GM18907 (cell line): ENCODE measurements around the gene PRMT7.

Experiments
- ATAC-seq: cut with Tn5 transposase; IDR thresholded peaks from one replicate; pipeline ENCODE4 v1.9.1; 2021; ENCODE audit warnings: mild to moderate bottlenecking, moderate library complexity; ENCODE audit not compliant: unreplicated experiment

Gene PRMT7

DNA sequence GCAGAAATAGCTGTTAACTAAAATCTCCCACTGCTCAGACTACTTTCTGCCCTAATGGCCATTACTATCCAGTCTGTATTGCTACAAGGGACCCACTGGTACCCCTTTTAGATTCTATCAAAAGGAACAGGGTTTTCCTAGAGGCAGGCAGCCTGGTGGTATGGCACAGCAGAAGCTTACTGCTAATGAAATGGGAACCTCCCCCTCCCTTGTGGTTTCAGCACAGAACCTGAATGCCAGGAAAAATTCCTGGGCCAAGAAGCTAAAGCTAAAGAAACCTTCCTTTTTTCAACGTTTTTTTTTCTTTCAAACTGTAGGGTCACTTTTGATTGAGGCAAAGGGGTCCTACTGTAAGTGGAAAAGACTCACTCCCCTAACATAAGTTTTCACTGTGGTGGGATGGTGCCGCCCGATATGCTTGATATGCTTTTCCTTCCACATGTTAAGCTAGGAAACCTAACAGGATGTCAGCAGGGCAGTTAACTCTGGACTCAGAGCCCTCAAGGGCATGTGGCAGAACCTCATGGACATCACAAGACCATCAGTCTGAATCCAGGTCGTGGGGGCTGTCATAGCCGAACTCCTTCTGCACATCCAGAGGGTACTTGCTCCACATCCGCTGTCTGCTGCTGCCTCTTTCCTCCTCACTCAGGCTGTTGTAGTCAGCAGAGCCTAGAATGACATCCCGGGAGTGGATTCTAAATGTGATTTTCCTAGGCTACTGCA is 9.9 kb upstream of the PRMT7 start:
- no peak for ATAC-seq

DNA sequence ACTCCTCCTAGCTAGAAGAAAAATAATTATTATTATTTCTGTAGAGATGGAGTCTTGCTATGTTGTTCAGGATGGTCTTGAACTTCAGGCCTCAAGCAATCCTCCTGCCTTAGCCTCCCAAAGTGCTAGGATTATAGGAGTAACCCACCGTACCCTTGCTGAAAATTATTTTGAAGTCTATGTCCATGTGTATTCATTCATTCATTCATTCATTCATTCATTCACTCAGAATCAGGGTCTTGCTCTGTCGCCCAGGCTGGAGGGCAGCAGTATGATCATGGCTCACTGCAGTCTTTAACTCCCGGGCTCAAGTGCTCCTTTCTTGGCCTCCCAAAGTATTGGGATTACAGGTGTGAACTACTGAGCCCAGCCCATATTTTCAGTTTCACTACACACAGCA is 4.2 kb upstream of the PRMT7 start:
- no peak for ATAC-seq

DNA sequence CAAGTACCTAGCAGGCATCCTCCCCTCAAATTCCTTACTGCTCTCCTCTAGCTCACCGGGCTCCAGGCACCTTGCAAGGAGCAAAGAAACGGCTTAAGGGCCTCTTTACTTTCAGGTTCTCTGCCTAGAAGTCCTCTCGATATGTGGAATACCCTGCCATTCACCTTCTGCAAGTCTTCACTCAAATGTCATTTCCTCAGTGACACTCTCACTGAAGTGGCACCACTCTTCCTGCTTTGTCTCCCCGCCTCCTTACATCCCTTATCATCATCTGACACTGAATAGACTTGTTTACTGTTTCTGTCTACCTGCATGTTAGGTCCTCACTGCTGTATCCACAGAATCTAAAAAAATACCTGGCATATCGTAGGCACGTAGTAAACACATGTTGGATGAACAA is 1.0 kb upstream of the PRMT7 start:
- no peak for ATAC-seq

DNA sequence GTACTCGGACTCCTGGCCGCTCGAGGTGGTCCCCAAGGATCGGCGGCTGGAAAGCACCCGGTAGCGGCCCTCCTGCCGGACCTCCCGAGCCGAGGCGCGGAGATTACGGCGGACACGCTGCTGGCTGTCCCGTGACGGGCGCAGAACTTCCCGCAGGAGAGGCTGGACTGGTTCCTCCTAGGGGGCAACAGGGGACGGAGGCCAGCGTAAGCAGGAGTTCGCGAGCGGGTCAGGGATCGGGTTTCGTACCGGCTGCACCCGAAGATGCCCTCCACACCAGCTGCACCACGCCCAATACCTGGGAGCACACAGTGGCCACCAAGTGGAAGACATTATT is 414 bp upstream of the PRMT7 start:
- ATAC-seq, result peak; percentile 33

DNA sequence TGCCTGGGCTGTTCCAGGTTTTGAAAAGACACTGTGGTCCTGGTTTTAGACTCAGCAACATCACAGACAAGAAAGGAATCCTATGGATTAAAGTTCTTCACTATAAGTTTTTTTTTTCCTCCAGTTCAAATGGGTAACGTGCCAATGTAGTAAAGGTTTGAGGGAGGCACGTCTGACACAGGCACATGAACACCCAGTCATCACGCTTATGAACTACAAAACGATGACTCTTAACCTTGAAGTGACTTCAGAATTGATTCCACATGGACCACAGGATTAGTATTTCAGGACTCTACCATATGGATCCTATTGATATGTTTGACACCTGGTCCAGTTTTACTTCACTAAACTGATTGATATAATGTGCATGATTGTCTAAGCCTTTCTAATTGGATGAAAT is 2.3 kb downstream of the PRMT7 start:
- no peak for ATAC-seq

DNA sequence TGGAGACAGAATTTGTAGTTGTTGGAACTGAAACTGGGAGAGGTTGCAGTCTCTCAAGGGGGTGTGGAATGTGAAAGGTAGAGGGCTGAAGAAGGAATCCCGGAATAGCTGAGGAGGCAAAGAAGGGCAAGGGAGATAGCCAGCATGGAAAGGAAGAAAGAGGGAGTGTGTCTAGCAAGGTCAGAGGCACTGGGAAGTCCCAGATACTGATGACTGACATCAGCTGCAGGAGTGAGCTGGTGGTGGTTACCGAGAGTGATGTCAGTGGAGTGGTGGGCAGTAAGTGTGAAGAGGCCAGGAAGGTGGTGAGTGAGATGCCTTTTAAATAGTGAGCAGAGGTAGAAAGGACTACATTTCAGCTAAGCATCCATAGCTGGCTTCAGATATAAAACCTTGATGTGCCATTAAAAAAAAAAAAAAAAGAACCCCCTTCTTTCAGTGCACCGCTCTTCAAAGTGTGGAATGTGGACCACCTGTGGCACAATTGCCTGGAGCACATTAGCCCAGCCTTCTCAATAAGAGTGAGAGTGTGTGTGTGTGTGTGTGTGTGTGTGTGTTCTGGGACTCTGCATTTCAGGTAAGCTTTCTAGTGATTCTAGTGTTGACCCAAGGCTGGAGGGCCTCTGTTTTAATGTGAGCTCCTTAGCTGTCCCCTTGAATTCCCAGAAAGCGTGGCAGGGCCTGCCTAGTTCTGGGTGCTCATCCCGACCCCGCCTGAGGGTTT is 8.5 kb downstream of the PRMT7 start:
- peak; percentile 55 for ATAC-seq

DNA sequence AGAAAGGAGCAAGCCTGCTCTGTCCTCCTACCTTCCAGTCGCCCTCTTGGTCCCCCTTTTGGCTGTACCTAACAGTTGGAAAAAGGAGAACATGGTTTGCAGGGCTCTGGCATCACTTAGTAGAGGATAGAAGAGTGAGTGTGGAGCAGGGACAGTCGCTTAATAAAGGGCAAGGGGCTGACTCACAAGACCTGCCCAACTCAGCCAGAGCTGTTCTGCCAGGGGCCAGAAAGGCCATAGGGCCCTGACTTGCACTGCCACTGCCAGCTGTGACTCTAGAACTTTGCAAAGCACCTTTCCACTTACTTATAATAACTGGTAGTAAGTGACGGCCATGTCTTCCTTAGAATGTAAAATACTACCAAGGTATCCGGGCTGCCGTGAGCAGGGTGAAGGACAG is 13.5 kb downstream of the PRMT7 start:
- no peak for ATAC-seq

DNA sequence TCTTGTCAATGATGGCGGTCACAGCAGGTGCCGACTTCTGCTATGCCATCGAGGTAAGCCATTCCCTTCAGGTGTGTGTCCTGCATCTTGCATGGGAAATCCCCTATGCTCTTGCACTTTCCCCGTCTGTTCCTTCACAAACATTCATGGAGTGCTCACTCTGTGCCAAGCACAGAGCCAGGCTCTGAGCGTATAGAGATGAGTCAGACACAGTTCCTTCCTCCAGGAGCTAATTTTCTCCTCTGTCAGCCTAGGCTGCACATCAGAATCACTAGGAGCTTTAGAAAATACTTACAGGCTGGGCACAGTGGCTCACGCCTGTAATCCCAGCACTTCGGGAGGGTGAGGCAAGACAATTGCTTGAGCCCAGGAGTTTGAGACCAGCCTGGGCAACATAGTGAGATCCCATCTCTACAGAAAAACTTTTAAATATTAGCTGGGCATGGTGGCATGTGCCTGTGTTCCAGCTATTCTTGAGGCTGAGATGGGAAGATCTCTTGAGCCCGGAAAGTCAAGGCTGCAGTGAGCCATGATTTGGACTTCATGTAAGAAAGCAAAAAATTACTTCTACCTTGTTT is 14.1 kb downstream of the PRMT7 start:
- no peak for ATAC-seq

DNA sequence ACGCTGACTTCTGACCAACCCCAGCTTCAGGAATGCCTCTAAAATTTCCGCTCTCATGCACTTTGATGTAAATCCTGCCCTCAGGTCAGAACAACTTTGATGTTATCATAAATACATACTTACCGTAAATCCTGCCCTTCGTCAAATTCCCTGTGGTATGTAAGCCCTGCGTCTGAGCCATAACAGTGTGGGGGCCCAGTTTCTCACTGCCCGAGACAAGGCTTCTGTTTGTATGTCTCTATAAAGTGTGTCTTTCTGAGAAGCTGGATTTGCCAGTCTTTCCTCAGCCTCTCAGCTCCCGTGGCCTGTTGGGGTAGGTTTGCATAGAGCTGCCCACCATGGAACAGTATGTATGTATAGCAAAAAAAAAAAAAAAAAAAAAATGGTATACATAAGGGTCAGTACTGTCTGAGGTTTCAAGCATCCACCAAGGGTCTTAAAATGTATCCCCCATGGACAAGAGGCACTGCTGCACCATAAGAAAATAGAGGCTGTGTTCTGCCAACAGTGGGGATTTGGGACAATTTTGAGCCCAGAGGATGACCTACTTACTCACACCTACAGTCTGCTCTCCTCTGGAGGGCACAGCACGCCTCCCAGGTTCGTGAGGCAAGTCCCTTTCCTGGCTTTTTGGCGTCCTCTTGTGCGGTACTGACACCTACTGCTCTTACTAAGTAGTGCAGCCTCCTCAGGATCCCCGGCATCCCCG is 17.5 kb downstream of the PRMT7 start:
- ATAC-seq, result peak; percentile 69

DNA sequence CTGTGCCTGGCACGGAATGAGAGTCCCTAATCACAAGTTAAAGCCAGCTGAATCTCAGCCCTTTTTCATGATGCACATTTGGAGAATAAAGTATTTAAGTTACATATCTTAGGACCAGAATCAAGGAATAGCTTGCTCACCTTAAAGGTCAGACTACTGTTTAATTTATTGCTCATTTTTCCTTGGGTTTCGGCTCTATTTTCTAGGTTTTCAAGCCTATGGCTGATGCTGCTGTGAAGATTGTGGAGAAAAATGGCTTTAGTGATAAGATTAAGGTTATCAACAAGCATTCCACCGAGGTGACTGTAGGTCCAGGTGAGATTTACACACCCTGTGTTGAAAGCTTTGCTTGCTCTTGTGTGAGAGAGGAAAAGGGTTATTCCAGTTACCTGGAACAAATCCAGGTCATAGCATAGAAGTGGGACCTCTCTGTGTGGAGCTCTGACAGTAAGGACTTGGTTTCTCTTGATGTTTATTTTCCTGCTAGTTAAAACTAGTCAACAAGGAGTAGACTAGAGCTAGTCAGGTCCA is 18.1 kb downstream of the PRMT7 start:
- no peak for ATAC-seq

DNA sequence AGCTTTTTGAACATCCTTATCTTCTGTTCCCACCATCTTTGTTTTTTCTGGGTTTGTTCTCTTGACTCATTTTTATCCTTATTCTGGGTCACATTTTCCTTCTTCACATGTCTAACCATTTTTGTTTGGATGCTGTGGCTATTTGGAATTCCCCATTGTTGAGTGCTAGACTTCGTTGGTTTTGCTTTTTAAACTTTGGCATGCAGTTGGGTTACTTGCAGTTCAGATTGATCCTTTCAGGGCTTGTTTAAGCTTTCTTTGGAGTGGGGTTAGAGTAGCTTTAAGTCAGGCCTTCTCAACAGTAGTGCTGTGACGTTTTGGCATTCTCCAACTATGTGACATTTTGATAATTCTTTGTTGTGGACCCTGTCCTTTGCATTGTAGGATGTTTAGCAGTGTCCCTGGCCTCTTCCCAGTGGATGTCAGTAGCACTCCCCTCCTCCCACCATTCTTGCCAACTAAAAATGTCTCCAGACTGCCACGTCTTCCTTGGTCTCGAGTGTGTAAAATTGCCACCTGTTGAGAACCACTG is 21.1 kb downstream of the PRMT7 start:
- ATAC-seq, result no peak

DNA sequence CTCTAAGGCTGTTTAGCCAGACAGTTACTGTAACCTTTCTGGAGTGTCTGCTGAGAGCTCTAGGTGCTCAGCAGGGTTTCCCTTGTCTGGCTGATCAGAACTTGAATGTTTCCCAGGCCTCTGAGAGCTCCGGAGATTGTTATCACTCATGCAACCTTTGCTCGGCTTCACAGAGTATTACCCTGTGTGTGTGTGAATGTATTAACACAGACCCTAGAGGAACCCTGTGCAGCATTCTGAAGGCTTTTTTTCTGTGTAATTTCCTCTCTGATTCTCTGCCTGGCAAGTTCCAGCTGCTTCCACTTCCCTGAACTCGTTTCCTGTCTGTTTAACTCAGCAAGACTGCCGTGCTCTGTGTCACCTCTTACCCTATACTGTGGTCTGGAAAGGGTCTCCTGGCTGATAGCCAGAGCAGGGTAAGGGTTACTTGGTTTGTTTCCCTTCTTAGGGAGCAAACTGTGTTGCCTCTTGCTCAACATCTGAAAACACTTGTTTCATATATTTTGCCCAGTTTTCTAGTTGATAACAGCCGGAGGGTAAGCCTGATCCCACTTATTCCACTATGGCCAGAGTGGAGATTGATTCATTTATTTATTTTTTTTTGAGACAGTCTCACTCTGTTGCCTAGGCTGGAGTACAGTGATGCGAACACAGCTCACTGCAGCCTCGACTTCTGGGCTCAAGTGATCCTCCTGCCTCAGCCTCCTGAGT is 21.7 kb downstream of the PRMT7 start:
- no peak for ATAC-seq

DNA sequence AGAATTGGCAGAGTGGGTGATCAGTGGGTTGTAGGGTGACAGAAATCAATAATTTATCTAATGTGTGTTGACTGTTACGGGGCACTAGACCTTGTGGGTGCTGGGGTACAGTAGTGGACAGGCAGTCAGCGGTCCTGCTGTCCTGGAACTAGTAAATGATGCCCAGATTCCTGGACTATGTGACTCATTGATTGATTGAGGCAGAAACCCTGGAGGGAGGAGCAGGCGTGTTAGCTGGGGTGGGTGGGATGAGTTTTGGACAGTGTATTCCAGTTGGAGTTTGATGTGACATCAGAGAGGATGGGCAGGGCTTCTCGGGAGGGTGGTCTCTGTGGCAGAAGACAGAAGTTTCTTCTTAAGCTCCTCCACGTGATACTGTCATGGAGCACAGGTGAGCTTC is 24.4 kb downstream of the PRMT7 start:
- ATAC-seq, result no peak

DNA sequence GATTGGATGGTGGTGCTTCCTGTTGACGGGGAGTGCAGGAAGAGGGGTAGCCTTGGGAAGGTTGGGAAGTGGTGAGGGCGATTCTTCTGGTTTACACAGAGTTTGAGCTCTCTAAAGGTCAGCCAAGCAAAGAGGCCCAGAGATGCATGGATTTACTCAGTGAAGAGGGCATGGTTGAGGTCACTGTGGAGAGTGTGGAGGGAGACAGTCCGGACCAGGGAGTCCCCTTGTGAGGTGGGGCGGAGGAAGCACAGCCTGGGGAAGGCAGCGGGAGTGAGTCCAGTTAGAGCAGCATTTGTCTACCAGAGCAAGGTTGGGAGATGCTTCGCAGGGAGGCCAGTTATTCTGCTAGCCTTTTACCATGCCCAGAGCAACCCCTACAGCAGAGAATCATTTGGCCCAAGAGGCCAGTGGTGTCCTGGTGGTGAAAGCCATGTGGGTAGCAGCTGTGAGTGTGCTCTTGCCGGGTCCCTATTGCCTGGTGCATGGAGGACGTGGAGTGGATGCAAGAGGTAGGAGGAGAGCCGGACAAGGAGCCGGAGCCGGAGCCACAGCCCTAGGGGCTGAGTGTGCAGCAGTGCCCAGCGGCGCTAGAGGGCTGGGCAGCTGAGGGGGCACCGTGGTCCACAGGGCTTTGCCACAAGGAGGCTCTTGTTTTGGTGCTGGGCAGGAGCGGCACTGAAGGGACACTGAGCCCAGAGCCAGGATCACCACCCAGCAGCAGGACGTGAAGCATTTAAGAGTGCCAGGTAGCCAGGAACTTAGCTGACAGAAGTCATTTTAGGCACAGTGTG is 27.7 kb downstream of the PRMT7 start:
- ATAC-seq, result no peak

DNA sequence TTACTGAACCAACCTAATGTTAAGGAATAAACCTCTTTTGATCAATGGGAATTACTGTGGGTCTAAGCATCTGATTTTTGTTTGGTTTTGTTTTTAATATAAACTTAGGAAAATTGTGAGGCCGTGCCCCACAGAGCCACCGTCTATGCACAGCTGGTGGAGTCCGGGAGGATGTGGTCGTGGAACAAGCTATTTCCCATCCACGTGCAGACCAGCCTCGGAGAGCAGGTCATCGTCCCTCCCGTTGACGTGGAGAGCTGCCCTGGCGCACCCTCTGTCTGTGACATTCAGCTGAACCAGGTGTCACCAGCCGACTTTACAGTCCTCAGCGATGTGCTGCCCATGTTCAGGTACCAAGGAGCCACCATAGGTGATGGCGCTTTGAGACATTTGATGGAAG is 28.4 kb downstream of the PRMT7 start:
- ATAC-seq, result no peak

DNA sequence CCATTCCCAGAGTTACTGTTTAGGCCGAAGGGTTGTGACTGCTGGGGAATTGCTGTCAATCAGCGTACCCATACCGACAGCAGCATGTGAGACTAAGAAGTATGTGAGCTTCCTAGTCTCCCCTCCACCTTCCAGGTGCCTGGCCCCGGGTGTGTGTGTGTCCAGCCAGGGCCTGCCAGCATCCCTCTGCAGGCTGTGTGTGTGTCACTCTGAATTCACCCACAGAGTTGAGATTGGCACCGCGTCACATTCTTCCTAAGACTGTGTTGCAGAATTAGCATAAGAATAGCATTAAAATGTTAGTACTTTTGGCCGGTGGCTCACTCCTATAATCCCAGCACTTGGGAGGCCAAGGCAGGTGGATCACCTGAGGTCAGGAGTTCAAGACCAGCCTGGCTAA is 31.8 kb downstream of the PRMT7 start:
- ATAC-seq, result no peak

DNA sequence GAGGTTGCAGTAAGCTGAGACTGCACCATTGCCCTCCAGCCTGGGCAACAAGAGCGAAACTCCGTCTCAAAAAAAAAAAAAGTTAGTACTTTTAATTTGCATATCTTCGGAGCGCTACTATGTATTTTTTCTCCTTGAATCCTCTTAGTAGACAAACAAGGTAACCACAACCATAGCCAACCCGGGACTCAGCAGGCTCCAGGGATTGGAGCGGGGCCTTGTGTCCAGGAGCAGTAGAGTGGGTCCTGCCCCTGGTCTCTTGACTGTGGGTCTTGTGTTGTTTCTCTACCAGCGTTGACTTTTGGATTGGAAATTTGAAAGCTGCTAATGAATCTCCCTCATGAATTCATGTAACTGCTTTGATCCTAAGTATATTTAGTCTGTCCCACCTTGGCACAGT is 32.3 kb downstream of the PRMT7 start:
- no peak for ATAC-seq

DNA sequence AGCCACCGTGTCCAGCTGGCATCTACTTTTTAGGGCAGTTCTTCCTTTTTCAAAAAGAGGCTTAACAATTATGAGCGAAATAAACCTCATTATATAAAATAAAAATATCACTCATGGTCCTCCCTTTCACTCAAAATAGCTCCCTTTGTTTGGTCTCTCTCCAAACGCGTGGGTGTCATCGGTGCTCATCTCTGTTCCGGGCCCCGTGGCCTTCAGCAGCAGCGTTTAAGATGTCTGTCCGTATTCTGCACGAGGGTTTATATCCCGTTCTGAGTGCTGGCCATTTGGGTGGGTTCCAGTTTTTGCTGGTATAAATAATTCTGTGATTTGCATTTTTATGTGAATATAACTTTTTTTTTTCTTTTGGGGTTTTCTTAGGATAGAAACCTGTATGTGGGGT is 33.4 kb downstream of the PRMT7 start:
- no peak for ATAC-seq

DNA sequence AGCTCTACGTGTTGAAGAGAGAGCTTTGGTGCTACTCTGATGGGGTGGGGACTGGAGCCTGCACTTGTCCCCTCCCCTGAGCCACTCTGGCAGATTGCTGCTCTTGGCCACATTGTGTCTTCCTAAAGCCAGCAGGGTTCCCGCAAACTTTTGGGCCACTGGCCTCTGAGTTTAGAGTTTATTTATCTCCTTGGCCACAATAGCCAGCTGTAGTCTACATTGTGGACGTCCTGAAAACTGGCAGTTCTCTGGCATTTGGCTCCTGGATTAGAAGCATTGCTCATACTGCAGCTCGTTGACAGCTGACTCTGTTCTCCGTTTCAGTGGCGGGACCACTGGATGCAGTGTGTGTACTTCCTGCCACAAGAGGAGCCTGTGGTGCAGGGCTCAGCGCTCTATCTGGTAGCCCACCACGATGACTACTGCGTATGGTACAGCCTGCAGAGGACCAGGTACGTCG is 34.6 kb downstream of the PRMT7 start:
- no peak for ATAC-seq
